Endodermal cell (in vitro differentiated cells): ENCODE data around the gene UNG. TPM values are rescaled to one million over a fixed set of nuclear protein-coding genes. Genes with fewer than 3 reads are reported as not detected.

Experiments used
- DNase-seq: peaks from one replicate; pipeline ENCODE4 v3.0.0-alpha.2; 2017
- H3K27ac ChIP-seq: 2 replicates; pipeline ENCODE4 v1.5.1; 2013; ENCODE audit warnings: mild to moderate bottlenecking, low read depth, low read length, moderate library complexity
- H3K27me3 ChIP-seq: 2 replicates; pipeline ENCODE4 v1.6.1; 2013; ENCODE audit warnings: mild to moderate bottlenecking, low read length, moderate library complexity; ENCODE audit not compliant: insufficient read depth, control insufficient read depth, poor library complexity, severe bottlenecking
- H3K36me3 ChIP-seq: 2 replicates; pipeline ENCODE4 v1.7.0; 2013; ENCODE audit warnings: mild to moderate bottlenecking, low read length, moderate library complexity; ENCODE audit not compliant: control insufficient read depth, insufficient read depth
- H3K4me1 ChIP-seq: one replicate; pipeline ENCODE4 v1.7.0; 2013; ENCODE audit warnings: low read length; ENCODE audit not compliant: control insufficient read depth, insufficient read depth
- H3K4me3 ChIP-seq: 2 replicates; pipeline ENCODE4 v1.5.1; 2013; ENCODE audit warnings: mild to moderate bottlenecking, low read length, moderate library complexity
- H3K9ac ChIP-seq: 2 replicates; pipeline ENCODE4 v1.6.1; 2013; ENCODE audit warnings: mild to moderate bottlenecking, low read length, moderate library complexity; ENCODE audit not compliant: poor library complexity, severe bottlenecking; ENCODE audit errors: extremely low read depth
- H3K9me3 ChIP-seq: 2 replicates; pipeline ENCODE4 v1.6.1; 2013; ENCODE audit warnings: mild to moderate bottlenecking, low read length, moderate library complexity; ENCODE audit not compliant: control insufficient read depth
- H3K27ac Mint-ChIP-seq: 2 replicates; pipeline ENCODE4 v1.8.0; 2020; ENCODE audit warnings: mixed read lengths
- H3K27me3 Mint-ChIP-seq: 2 replicates; pipeline ENCODE4 v1.8.0; 2021; ENCODE audit warnings: mild to moderate bottlenecking, mixed read lengths; ENCODE audit not compliant: insufficient read depth
- H3K36me3 Mint-ChIP-seq: 2 replicates; pipeline ENCODE4 v1.8.0; 2020; ENCODE audit warnings: low read depth, mixed read lengths
- H3K4me1 Mint-ChIP-seq: 2 replicates; pipeline ENCODE4 v1.8.0; 2020; ENCODE audit warnings: mixed read lengths
- H3K4me3 Mint-ChIP-seq: 2 replicates; pipeline ENCODE4 v1.8.0; 2020; ENCODE audit warnings: mild to moderate bottlenecking, moderate library complexity, mixed read lengths
- H3K9me3 Mint-ChIP-seq: 2 replicates; pipeline ENCODE4 v1.8.0; 2020; ENCODE audit warnings: mild to moderate bottlenecking, mixed read lengths
- CTCF ChIP-seq: fragments of 200-600 bp; sonication (generic); conservative IDR thresholded peaks from 2 replicates; pipeline ENCODE4 v1.5.0; 2021; ENCODE audit warnings: antibody characterized with exemption, mild to moderate bottlenecking
- WGBS, 2 experiments: methylation state at CpG; one replicate each; pipeline versions ENCODE4 v1.1.5 to v1.1.7; 2013; ENCODE audit warnings: missing lambda C conversion rate in 2 of 2, mixed read lengths in 1 of 2; ENCODE audit not compliant: insufficient coverage in 1 of 2, insufficient read length in 1 of 2; 5-methylcytosine and 5-hydroxymethylcytosine counted together
- total RNA-seq, 2 donors: library from RNA; stranded (reverse); fragmentation: NEBNext Ultra II Directional in 1 of 2; extraction: Animal tissue kit (Norgen Biotek cat#: 25700) in 1 of 2; gene quantifications; 2 replicates in 1 of 2; 3 replicates in 1 of 2; pipeline ENCODE4 v1.2.1, GENCODE V29; 2021

The UNG gene
- total RNA-seq, 2 donors from 2014 or later = 104 to 114 TPM

- H3K27me3 Mint-ChIP-seq = no peaks in the 10 kb centered on the region
- H3K27ac ChIP-seq = no peak overlapping the region
- H3K4me3 ChIP-seq = no peak overlapping the region
- H3K4me1 ChIP-seq = peaks cover 7% of the 10 kb centered on the region
- H3K36me3 Mint-ChIP-seq = no peaks in the 10 kb centered on the region
- no peaks in the 10 kb centered on the region for H3K27me3 ChIP-seq
- TF ChIP-seq CTCF = no peak
- H3K9ac ChIP-seq = no peak overlapping the region
- H3K36me3 ChIP-seq = no peaks in the 10 kb centered on the region
- H3K9me3 ChIP-seq = no peaks in the 10 kb centered on the region
- no peak overlapping the region for H3K4me3 Mint-ChIP-seq
- 50 to 76% methylated on average over 2 to 4 of the region's 4 CpGs for WGBS, 2 experiments
- H3K27ac Mint-ChIP-seq = no peak overlapping the region
- peaks cover 10% of the 10 kb centered on the region for H3K4me1 Mint-ChIP-seq
- DNase-seq = no peak
- H3K9me3 Mint-ChIP-seq = no peaks in the 10 kb centered on the region
Observed at GRCh38 chr12:109120557-109120956, 23.2 kb downstream of the UNG start.

DNA sequence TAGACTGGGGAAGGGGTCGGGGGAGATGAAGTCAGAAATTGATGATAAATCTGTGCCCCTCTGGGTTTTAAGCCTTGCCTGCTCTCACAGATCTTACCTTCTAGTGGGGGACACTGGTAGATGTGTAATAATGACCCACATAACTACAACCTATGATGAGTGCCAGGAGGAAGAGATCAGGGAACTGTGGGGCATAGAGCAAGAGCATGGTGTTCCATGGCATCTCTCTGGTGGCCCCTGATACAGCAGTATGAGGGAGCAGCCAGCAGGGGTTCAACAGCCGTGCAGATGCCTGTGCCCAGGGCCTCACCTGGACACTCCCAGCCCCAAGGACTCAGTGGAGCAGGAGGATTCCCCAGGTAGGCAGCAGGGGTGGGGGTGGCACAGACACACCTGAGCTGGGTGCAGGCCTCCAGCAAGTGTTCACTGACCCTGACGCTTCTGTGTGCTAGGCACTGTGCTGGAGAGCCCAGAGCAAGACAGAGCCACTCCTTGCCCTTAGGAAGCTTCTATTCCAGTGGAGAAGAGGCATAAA lies 24.0 kb downstream of the UNG start:
- no peak for DNase-seq
- Mint-ChIP-seq H3K4me3 (no peak overlapping the region), H3K9me3 (no peaks in the 10 kb centered on the region), H3K27ac (no peak overlapping the region), H3K36me3 (no peaks in the 10 kb centered on the region), H3K4me1 (peaks cover 5% of the 10 kb centered on the region), H3K27me3 (no peaks in the 10 kb centered on the region)
- Histone ChIP-seq H3K4me3 (no peak overlapping the region), H3K9me3 (no peaks in the 10 kb centered on the region), H3K4me1 (no peaks in the 10 kb centered on the region), H3K27ac (no peak overlapping the region), H3K9ac (no peak overlapping the region), H3K27me3 (no peaks in the 10 kb centered on the region), H3K36me3 (no peaks in the 10 kb centered on the region)
- 89 to 94% methylated on average over 2 to 3 of the region's 3 CpGs for WGBS, 2 experiments
- no peak for TF ChIP-seq CTCF

- TF ChIP-seq CTCF = no peak
- H3K9me3 Mint-ChIP-seq = no peaks in the 10 kb centered on the region
- H3K27me3 ChIP-seq = no peaks in the 10 kb centered on the region
- H3K4me1 ChIP-seq = no peaks in the 10 kb centered on the region
- no peak overlapping the region for H3K9ac ChIP-seq
- no peak overlapping the region for H3K4me3 Mint-ChIP-seq
- no peak overlapping the region for H3K4me3 ChIP-seq
- H3K27me3 Mint-ChIP-seq = no peaks in the 10 kb centered on the region
- no peaks in the 10 kb centered on the region for H3K36me3 ChIP-seq
- no peak overlapping the region for H3K27ac Mint-ChIP-seq
- WGBS, 2 experiments = 89 to 93% methylated on average over 7 to 12 of the region's 12 CpGs
- no peak overlapping the region for H3K27ac ChIP-seq
- H3K36me3 Mint-ChIP-seq = no peaks in the 10 kb centered on the region
- H3K9me3 ChIP-seq = no peaks in the 10 kb centered on the region
- no peak for DNase-seq
- peaks cover 3% of the 10 kb centered on the region for H3K4me1 Mint-ChIP-seq
Observed at GRCh38 chr12:109124878-109125648, 27.7 kb downstream of the UNG start.
